ENCODE data around the gene CHRM1. TPM values are rescaled to one million over a fixed set of nuclear protein-coding genes. Genes with fewer than 3 reads are reported as not detected.

CHRM1 gene
- total RNA-seq, 2 donors from 2014 or later = not detected

- ATAC-seq (no peak), DNase-seq (ENCODE audit: low spot score in 2 of 2) (no peak)
- Mint-ChIP-seq H3K9me3 (no peaks in the 10 kb centered on the region), H3K36me3 (no peaks in the 10 kb centered on the region), H3K27ac (no peak overlapping the region)
Observed at GRCh38 chr11:62930666-62931065, 9.5 kb upstream of the CHRM1 start.

DNA sequence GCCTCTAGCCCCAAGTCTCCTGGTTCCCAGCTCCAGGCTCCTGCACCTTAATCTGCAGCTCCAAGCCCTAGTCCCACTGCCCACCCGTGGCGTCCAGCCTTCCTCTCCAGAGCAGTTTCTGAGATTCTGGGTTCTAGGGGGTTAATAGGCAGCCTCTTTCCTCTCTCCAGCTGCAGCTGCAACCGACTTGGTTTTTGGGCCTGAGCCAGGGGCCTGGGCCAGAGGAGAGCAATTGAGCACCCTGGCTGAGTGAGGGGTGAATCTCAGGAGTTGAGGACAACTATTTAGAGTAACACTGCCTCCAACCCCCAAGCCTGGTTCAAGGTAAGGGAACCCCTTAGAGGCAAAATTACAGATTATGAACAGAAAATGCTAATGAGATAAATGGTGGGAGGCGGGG is 9.0 kb upstream of the CHRM1 start:
- ATAC-seq (no peak), DNase-seq (ENCODE audit: low spot score in 2 of 2) (no peak)
- no peaks in the 10 kb centered on the region for H3K9me3 Mint-ChIP-seq
- H3K27ac Mint-ChIP-seq = no peak overlapping the region
- H3K36me3 Mint-ChIP-seq = no peaks in the 10 kb centered on the region

DNA sequence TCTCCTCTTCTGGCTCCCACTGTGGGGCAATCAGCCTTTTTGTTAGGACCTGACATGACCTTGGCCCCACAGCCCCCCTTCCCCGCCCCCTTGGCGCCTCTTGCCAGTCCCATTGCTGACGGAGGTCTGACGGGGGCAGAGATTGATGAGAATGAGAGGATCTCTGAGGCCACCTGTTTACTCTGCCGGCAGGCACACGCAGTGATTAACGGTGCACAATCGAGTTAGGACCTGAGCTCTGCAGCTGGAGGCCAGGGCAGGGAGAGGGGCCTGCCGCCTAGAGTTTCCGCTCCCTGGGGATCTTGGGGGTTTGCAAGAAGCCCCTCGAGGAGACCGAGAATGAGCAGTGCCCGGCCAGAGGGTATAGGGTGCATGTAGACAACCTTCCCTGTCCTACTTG is 6.8 kb upstream of the CHRM1 start:
- ATAC-seq = no peak
- no peak for DNase-seq (ENCODE audit: low spot score in 2 of 2)
- no peaks in the 10 kb centered on the region for H3K36me3 Mint-ChIP-seq
- no peak overlapping the region for H3K27ac Mint-ChIP-seq
- H3K9me3 Mint-ChIP-seq = no peaks in the 10 kb centered on the region

DNA sequence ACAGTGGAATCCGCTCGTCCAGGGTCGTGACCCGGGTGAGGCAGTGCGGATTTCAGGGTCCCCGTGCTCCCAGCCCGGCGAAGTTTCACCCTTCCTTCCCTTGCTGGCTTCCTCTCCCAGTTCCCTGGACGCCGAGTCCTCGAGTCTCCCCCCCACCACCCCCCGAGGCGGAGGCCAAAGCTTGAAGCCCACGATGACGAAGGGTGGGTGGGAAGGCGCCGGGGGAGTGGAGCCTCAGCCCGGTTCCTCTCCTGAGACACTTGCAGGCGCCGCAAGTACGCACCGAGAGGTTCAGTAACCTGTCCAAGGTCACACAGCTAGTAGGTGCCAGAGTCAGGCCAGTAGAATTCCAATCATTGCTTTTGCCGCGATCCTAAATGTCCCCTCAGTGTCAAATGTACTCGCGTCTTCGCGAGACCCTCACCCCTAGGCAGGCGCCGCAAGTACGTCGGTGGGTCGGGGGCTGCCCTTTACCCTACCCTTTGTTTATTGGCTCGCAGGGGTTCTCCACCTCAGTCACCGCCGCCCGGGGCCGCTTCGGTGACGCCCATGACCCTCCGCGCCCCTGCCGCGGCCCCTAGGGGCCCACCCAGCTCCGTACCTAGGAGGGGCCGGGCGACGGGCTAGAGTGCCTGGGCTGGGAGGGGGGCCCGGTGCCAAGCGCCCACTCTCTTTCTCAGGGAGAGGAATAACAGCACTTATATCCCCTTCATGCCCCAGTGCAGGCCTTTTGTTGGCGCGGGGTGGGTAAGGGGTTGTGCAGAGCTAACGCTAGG is 5.7 kb upstream of the CHRM1 start:
- Mint-ChIP-seq H3K27ac (no peak overlapping the region), H3K36me3 (no peaks in the 10 kb centered on the region), H3K9me3 (no peaks in the 10 kb centered on the region)
- ATAC-seq (no peak), DNase-seq (ENCODE audit: low spot score in 2 of 2) (no peak)

- ATAC-seq = no peak
- H3K27ac Mint-ChIP-seq = no peak overlapping the region
- DNase-seq (ENCODE audit: low spot score in 2 of 2) = no peak
- no peaks in the 10 kb centered on the region for H3K36me3 Mint-ChIP-seq
- no peaks in the 10 kb centered on the region for H3K9me3 Mint-ChIP-seq
Observed at GRCh38 chr11:62925745-62926679, 4.8 kb upstream of the CHRM1 start.

DNA sequence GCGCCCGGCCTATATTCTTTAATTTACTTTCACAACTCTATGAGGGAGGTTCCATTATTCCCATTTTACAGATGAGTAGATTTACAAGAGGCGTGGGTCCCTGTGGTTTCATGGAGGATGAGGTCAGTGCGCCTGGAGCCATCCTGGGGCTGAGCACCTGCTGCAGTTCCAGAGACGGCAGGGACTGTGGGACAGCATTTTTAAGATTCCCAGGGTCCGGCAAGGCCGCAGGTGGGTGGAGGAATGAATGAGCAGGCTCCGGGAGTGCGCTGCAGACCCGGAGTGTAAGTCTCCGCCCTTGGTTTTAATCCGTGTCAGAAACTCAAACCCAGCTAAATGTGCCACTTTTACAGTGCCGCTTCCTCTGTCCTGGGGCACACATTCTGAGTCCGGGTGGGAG is 4.1 kb upstream of the CHRM1 start:
- no peak for ATAC-seq
- no peak overlapping the region for H3K27ac Mint-ChIP-seq
- no peak for DNase-seq (ENCODE audit: low spot score in 2 of 2)
- no peaks in the 10 kb centered on the region for H3K36me3 Mint-ChIP-seq
- no peaks in the 10 kb centered on the region for H3K9me3 Mint-ChIP-seq

GRCh38 chr11:62923601-62924411 is 2.6 kb upstream of the CHRM1 start:
- H3K27ac Mint-ChIP-seq = no peak overlapping the region
- peak in 1 of 2 donors; percentile 13 for ATAC-seq
- no peaks in the 10 kb centered on the region for H3K36me3 Mint-ChIP-seq
- DNase-seq (ENCODE audit: low spot score in 2 of 2) = no peak
- H3K9me3 Mint-ChIP-seq = no peaks in the 10 kb centered on the region

- DNase-seq (ENCODE audit: low spot score in 2 of 2) (peak in 1 of 2 donors; percentile 52), ATAC-seq (peak; percentile 46 to 62)
- Mint-ChIP-seq H3K36me3 (no peaks in the 10 kb centered on the region), H3K9me3 (no peaks in the 10 kb centered on the region), H3K27ac (no peak overlapping the region)
Observed at GRCh38 chr11:62922653-62923431, 1.7 kb upstream of the CHRM1 start.

DNA sequence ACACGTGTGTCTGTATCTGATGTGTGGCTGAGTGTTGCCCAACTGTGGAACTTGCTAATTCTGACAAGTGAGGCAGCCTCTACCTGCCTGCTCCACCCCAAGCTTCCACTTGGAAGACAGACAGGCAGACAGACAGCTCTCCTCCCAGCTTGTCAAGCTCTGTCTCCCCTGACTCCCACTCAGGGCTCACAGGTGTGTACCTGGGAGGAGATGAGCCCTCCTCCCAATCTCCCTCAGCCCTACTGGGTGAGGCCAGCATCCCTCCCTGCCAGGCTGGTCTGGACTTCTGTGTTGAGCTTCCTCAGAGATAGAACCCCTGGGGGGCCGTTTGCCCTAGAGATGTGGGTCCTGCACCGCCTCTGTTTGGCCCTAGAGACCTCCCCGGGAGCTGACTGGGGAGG is 1.0 kb upstream of the CHRM1 start:
- no peaks in the 10 kb centered on the region for H3K9me3 Mint-ChIP-seq
- H3K36me3 Mint-ChIP-seq = no peaks in the 10 kb centered on the region
- DNase-seq (ENCODE audit: low spot score in 2 of 2) (no peak), ATAC-seq (peak in 1 of 2 donors; percentile 5)
- no peak overlapping the region for H3K27ac Mint-ChIP-seq

GRCh38 chr11:62921573-62922188 is 518 bp upstream of the CHRM1 start:
- no peak for DNase-seq (ENCODE audit: low spot score in 2 of 2)
- no peaks in the 10 kb centered on the region for H3K36me3 Mint-ChIP-seq
- H3K27ac Mint-ChIP-seq = no peak overlapping the region
- H3K9me3 Mint-ChIP-seq = no peaks in the 10 kb centered on the region
- ATAC-seq = peak in 1 of 2 donors; percentile 25

GRCh38 chr11:62919898-62920640 is 1.1 kb downstream of the CHRM1 start:
- peak overlapping the region in 1 of 2 donors; percentile 46 for H3K27ac Mint-ChIP-seq
- no peaks in the 10 kb centered on the region for H3K36me3 Mint-ChIP-seq
- H3K9me3 Mint-ChIP-seq = no peaks in the 10 kb centered on the region
- DNase-seq (ENCODE audit: low spot score in 2 of 2) = no peak
- no peak for ATAC-seq

DNA sequence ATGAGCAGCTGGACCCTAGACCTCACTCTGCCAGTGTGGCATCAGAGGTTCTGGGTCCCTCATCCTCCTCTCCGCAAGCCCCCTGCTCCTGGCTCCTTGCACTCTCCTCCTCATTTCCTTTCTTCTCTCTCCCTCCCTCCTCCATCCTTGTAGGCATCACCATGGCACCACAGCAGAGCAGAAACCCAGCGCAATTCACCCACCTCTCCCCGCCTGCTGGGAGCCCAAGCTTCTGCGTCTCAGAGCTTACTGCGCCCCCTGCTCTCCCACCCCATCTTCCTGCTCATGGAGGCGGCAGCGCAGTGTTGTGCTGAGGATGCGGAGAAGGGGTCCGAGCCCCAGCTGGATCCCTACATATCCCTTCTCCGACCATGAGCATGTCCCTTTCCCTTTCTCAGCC is 1.7 kb downstream of the CHRM1 start:
- ATAC-seq = no peak
- H3K27ac Mint-ChIP-seq = no peak overlapping the region
- DNase-seq (ENCODE audit: low spot score in 2 of 2) = no peak
- H3K36me3 Mint-ChIP-seq = no peaks in the 10 kb centered on the region
- no peaks in the 10 kb centered on the region for H3K9me3 Mint-ChIP-seq

DNA sequence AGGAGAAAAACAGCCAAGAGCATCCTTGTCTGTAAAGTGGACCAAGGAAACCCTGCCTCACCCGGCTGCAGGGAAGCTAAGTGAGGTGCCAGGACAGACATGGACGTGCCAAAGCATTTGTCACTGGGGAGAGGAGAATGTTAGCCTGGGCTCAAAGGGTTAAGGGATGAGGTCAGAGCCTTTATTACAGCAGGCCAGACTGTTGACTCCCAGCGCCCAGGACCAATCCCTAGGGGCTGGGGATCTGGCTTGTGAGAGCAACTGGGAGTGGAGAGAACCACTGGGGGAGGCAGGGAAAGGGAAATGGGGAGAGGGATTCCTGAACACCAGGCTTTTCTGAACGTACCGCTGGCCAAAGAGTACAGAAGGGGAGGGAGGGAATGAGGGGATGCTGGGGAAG is 2.6 kb downstream of the CHRM1 start:
- Mint-ChIP-seq H3K36me3 (no peaks in the 10 kb centered on the region), H3K9me3 (no peaks in the 10 kb centered on the region), H3K27ac (no peak overlapping the region)
- DNase-seq (ENCODE audit: low spot score in 2 of 2) (no peak), ATAC-seq (no peak)

GRCh38 chr11:62917906-62918502 is 3.2 kb downstream of the CHRM1 start:
- Mint-ChIP-seq H3K36me3 (no peaks in the 10 kb centered on the region), H3K27ac (no peak overlapping the region), H3K9me3 (no peaks in the 10 kb centered on the region)
- no peak for DNase-seq (ENCODE audit: low spot score in 2 of 2)
- ATAC-seq = no peak

GRCh38 chr11:62914416-62914815 is 6.7 kb downstream of the CHRM1 start:
- Mint-ChIP-seq H3K27ac (no peak overlapping the region), H3K9me3 (no peaks in the 10 kb centered on the region), H3K36me3 (no peaks in the 10 kb centered on the region)
- DNase-seq (ENCODE audit: low spot score in 2 of 2) (no peak), ATAC-seq (no peak)
